ENCODE data around the gene PXMP4.
A peak's percentile ranks its signal among the peaks of the same experiment; 100 is the strongest.

Gene PXMP4

DNA sequence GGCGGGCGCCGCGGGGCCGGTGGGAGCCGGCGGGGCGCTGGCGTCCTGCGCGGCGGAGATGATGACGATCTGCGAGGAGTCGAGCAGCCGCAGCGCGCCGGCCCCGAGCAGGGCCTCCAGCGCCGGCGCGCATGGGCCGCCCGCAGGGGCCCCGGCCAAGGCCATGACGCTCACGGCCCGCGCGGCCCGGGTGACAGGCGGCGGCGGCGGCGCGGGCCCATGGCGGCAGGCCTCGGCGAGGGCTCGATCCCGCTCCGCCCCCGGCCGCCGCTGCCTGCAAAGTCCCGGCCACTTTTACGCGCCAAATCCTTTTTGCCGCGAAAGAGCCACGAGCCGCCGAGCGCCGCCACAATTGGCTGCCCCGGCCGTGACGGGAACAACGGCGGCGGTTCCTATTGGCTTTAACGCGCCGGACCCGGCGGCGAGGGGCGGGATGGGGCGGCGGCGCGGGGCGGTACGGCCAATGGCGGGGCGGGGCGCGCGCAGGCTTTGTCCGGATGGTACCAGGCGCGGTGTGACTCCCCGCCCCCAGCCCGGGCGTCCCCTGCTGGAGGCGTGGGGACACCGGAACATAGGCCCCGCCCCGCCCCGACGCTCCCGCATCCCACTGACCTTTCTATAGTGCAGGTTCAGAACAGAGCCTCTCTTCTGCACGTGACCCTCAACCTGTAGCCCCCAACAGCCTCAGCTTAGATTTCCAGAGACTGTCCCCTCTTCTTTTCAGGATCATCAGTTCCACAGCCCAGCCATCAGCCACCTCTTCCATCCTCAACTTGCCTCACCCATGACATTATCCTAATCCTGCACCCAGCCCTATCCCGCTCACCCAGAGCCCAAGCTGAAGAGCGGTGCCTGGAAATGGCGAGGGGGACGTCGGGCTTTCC, 33.8 kb downstream of the PXMP4 start, which contains the start of gene E2F1:
E2F1 (minus strand) TSS at position 286 of the 884 bp plus-strand sequence; CDS start at position 165, 121 bp downstream.
- Histone ChIP-seq H3K36me3 (ENCODE audit: control insufficient read depth, low read length) (peaks cover 38% of the 10 kb centered on the region), H3K4me1 (ENCODE audit: control insufficient read depth, low read length) (peaks cover 65% of the 10 kb centered on the region), H3K4me3 (ENCODE audit: low read length) (peak within 1 kb of the TSS; percentile 89), H3K9me2 (replicated peaks; ENCODE audit: control insufficient read depth, low read length) (no peaks in the 10 kb centered on the region), H3K79me2 (ENCODE audit: control insufficient read depth, low read length) (peaks cover 45% of the 10 kb centered on the region), H3K4me2 (ENCODE audit: low read length) (peak within 1 kb of the TSS; percentile 99), H3K27ac (ENCODE audit: low read depth, low read length) (peak within 1 kb of the TSS; percentile 95), H3K9me3 (ENCODE audit: control insufficient read depth, insufficient read depth, low read length) (no peaks in the 10 kb centered on the region), H4K20me1 (ENCODE audit: control insufficient read depth, insufficient read depth, low read depth, low read length) (peaks cover 17% of the 10 kb centered on the region), H3F3A (ENCODE audit: control insufficient read depth, insufficient read depth) (peaks cover 7% of the 10 kb centered on the region), H3K27me3 (ENCODE audit: control insufficient read depth, low read length) (no peaks in the 10 kb centered on the region)
- TF ChIP-seq, protein P1, sequence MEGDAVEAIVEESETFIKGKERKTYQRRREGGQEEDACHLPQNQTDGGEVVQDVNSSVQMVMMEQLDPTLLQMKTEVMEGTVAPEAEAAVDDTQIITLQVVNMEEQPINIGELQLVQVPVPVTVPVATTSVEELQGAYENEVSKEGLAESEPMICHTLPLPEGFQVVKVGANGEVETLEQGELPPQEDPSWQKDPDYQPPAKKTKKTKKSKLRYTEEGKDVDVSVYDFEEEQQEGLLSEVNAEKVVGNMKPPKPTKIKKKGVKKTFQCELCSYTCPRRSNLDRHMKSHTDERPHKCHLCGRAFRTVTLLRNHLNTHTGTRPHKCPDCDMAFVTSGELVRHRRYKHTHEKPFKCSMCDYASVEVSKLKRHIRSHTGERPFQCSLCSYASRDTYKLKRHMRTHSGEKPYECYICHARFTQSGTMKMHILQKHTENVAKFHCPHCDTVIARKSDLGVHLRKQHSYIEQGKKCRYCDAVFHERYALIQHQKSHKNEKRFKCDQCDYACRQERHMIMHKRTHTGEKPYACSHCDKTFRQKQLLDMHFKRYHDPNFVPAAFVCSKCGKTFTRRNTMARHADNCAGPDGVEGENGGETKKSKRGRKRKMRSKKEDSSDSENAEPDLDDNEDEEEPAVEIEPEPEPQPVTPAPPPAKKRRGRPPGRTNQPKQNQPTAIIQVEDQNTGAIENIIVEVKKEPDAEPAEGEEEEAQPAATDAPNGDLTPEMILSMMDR (IDR thresholded peaks at IDR 0.05; ENCODE audit: low read depth, low read length, poor library complexity, severe bottlenecking), result peak; percentile 26
- no peak for TF ChIP-seq EZH2phosphoT487 (IDR thresholded peaks at IDR 0.05; ENCODE audit: borderline replicate concordance, low read length)

DNA sequence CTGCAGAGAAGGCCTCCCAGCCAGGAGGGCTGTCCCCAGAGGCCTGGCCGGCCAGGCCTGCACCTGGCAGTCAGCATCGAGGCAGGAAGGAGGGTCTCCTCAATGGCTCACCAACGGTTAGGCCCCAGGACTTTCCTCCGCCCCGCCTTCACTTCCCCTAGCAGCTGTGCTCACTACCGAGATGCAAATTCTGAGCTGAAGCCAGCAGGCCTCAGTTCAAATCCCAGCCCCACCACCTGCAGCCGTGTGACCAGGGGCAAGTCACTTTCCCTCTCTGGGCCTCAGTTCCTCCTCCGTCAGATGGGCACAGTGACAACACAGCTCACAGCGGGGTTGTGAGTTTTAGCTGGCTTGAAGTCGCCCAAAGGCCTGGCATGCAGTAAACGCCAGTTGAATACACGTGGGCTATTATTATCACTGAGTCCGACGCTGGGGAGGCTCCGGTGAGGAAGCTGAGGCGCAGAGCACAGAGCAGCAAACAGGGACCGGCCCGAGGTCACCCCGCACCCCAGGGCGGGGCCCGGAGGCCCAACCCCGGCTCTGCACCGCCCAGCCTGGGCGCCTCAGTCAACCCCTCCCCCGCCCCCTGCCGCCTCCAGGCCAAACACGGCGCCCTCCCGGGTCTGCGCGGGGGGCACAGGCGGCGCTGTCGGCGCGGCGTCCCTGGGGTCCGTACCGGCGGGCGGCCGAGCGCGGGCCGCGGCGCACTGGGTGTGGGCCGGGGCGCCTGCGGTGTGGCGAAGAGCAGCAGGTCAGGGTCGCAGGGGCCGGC, 34.6 kb downstream of the PXMP4 start:
- H3K4me1 ChIP-seq (ENCODE audit: control insufficient read depth, low read length), result peaks cover 73% of the 10 kb centered on the region
- no peaks in the 10 kb centered on the region for H3K9me3 ChIP-seq (ENCODE audit: control insufficient read depth, insufficient read depth, low read length)
- peak overlapping the region; percentile 95 for H3K27ac ChIP-seq (ENCODE audit: low read depth, low read length)
- peak overlapping the region; percentile 99 for H3K4me2 ChIP-seq (ENCODE audit: low read length)
- no peaks in the 10 kb centered on the region for H3K27me3 ChIP-seq (ENCODE audit: control insufficient read depth, low read length)
- H4K20me1 ChIP-seq (ENCODE audit: control insufficient read depth, insufficient read depth, low read depth, low read length), result peaks cover 21% of the 10 kb centered on the region
- H3K36me3 ChIP-seq (ENCODE audit: control insufficient read depth, low read length), result peaks cover 47% of the 10 kb centered on the region
- peaks cover 11% of the 10 kb centered on the region for H3F3A ChIP-seq (ENCODE audit: control insufficient read depth, insufficient read depth)
- no peaks in the 10 kb centered on the region for H3K9me2 ChIP-seq (replicated peaks; ENCODE audit: control insufficient read depth, low read length)
- H3K79me2 ChIP-seq (ENCODE audit: control insufficient read depth, low read length), result peaks cover 53% of the 10 kb centered on the region
- TF ChIP-seq, protein P1 (IDR thresholded peaks at IDR 0.05; ENCODE audit: low read depth, low read length, poor library complexity, severe bottlenecking), result no peak
- no peak for TF ChIP-seq EZH2phosphoT487 (IDR thresholded peaks at IDR 0.05; ENCODE audit: borderline replicate concordance, low read length)
- H3K4me3 ChIP-seq (ENCODE audit: low read length), result peak overlapping the region; percentile 89

DNA sequence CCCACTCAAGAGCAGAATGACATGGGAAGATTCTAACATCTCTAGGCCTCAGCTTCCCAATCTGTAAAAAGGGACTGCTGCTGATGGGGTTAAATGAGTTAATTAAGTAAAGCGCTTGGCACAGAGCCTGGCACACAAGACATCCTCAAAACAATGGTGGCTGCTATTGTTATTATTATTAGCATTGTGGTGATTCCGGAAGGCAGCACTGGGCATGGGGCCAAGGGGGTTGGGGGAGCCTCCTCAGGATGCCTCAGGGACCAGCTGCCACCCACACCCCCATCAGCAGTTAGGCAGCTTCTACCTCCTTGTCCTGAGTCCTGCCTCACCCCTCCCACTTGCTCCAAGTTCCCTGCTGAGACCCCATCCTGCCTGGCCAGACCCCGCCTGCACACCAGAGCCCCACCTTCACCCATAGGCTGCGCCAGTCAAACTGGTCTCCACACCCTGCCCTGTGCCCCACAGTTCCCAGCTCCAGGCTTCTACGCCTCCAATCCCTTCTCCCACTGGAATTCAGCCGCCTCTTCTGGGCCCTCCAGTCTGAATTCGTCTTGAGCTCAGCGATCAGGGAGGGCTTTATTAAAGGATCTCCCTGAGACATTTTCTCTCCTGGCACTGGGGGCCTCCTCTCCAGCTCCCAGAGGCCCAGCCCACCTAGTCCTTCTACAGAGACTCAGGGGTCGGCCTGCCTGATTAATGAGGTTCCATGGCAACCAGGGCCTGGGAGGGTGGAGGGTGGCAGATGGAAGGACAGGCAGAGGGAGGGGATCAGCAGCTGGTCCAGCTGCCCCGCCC, 35.4 kb downstream of the PXMP4 start:
- TF ChIP-seq, protein P1 (IDR thresholded peaks at IDR 0.05; ENCODE audit: low read depth, low read length, poor library complexity, severe bottlenecking), result no peak
- no peak for TF ChIP-seq EZH2phosphoT487 (IDR thresholded peaks at IDR 0.05; ENCODE audit: borderline replicate concordance, low read length)
- Histone ChIP-seq H3K4me3 (ENCODE audit: low read length) (peak overlapping the region; percentile 89), H3K9me2 (replicated peaks; ENCODE audit: control insufficient read depth, low read length) (no peaks in the 10 kb centered on the region), H3K79me2 (ENCODE audit: control insufficient read depth, low read length) (peaks cover 61% of the 10 kb centered on the region), H3K36me3 (ENCODE audit: control insufficient read depth, low read length) (peaks cover 54% of the 10 kb centered on the region), H3K4me1 (ENCODE audit: control insufficient read depth, low read length) (peaks cover 73% of the 10 kb centered on the region), H3F3A (ENCODE audit: control insufficient read depth, insufficient read depth) (peaks cover 9% of the 10 kb centered on the region), H4K20me1 (ENCODE audit: control insufficient read depth, insufficient read depth, low read depth, low read length) (peaks cover 27% of the 10 kb centered on the region), H3K9me3 (ENCODE audit: control insufficient read depth, insufficient read depth, low read length) (no peaks in the 10 kb centered on the region), H3K27ac (ENCODE audit: low read depth, low read length) (peak overlapping the region; percentile 95), H3K4me2 (ENCODE audit: low read length) (peak overlapping the region; percentile 99), H3K27me3 (ENCODE audit: control insufficient read depth, low read length) (no peaks in the 10 kb centered on the region)
